Activated gamma-delta T cell treated with Interleukin-2 at 50 U/mL for 16 hours (primary cell): ENCODE data around the gene PEX11B.

Experiments
- DNase-seq: peaks from one replicate; pipeline ENCODE4 v3.0.0-alpha.2; 2020

Gene PEX11B

GRCh38 chr1:145863282-145864018 is 55.1 kb downstream of the PEX11B start:
- DNase-seq = no peak
